DMS53 (cell line): ENCODE measurements around the gene EXD2.
"Not testable (repeated sequence)": the region's sequence is repeated elsewhere in the genome, so short reads cannot be mapped to it uniquely, and the experiment has no call there.

Source experiments
- DNase-seq: peaks from one replicate; lab custom pipeline; 2025; lab: John Stamatoyannopoulos, UW

Gene EXD2

DNA sequence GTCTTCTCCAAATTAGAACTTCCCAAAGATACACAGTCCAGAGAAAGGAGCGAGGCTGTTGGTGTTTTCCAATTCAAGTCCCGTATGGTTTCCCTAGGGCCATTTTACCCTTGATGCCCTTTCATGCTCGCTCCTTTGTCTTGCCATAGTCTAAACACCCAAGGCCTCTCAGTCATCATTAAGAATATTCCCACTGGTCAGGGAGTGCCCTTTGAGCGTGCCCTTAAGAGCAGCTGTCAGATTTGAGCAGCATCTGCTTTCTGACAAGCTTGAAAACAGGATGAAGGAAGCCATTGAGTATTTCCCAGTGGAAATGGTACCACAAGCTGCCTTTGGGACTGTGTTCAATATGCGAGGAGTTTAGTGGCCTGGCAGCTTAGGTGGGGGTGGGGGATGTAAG lies 58.3 kb downstream of the EXD2 start:
- DNase-seq = no peak

GRCh38 chr14:69252851-69253250 lies 61.6 kb downstream of the EXD2 start:
- no peak for DNase-seq

GRCh38 chr14:69259168-69259526 lies 67.8 kb downstream of the EXD2 start:
- DNase-seq = no peak

DNA sequence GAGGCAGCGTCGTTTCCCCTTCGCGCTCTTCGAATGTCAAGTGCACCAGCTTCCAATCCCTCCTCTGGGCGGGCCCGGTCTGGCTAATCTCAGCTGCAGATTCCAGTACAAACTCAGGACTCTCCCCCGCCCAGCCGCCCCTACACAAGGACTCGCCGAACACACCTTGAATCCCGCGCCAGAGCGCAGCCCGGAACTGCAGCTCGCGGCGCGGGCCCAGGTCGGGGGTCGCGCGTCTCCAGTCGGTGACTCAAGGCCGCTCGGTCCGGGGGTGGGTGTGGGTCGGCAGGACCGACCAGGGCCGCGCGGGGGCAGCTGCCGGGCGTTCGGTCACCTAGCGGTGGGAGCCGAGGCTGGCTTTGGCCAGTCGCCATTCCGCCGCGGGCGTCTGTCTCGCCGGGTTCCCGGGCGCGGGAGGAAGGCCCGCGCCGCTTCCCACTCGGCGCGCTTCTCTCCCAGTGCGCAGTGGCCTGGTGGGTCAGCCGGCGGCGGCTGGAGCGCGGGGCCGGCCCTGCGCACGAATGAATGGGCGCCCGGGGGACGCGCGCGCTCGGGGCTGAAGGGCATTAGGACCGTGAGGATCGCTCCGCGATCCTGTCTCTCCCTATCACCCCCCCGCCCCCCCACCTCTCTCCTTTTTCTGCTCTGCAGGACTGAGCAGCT lies 68.4 kb downstream of the EXD2 start, which contains the start of gene GALNT16:
Gene GALNT16, plus strand, starts transcription at position 632 of the 663 bp plus-strand sequence. CDS start 133 bp downstream, outside the sequence.
- DNase-seq = peak; percentile 51

- DNase-seq = peak; percentile 69
These were observed 69.0 kb downstream of the EXD2 start for GRCh38 chr14:69260190-69260860.

DNA sequence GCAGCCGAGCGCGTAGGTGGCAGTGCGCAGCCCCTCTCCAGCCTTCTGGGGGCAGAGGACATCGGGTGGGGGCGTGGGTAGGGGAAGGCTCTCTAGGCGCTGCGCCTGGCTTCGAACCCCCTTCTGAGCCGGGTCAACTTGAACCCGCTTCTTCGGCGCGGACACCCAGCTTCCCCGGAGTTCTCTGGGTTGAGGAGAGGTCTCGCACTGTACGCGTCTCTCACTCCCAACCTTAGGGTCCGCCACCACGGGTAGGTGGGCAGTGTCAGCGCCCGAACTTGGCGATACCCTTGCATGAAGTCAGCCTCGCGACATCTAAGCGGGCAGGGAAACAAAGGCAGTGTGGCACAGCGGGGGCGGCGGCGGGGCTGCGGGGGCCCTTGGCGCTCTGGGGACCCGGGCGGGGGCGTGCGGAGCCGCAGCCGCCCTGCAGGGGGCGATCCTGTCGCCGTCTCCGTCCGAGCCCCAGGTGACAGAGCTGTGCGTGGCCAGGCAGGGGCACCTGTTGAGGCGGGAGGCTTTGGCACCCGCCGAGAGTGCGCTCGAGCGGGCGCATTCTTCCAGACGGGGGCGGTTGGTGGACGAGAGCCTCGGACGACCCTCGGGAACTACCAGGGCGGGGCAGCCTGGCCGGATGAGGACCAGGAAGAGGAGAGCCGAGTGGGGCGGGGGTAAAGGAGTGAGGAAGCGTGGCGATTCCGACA lies 69.7 kb downstream of the EXD2 start:
- DNase-seq = peak; percentile 67

DNA sequence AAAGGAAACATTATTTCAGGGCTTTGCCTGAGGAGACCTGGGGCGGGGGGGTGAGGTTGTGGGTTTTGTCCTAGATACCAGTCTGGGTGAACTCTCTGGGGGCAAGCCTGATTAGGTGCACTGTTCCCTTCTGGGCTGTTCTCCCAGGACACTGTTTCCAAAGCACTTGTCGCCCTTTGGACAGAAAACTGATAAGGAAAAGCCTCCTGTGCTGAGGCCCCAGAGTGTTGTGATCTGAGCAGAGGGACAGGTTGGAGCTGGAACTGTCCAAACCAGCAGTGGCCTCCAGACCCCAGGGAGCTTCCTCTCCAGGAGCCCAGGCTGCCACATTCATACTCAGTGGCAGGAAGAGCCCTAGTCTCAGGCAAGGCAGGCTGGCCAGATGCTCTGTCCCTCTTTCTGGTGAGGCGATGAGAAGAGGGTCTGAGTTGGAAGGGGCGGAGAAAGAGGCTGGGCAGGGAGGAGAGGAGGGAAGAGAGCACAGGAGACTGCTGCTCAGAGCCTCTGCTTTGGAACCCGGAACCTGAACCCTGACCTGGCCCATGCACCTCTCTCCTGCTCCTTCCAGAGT lies 70.5 kb downstream of the EXD2 start:
- peak; percentile 33 for DNase-seq

DNA sequence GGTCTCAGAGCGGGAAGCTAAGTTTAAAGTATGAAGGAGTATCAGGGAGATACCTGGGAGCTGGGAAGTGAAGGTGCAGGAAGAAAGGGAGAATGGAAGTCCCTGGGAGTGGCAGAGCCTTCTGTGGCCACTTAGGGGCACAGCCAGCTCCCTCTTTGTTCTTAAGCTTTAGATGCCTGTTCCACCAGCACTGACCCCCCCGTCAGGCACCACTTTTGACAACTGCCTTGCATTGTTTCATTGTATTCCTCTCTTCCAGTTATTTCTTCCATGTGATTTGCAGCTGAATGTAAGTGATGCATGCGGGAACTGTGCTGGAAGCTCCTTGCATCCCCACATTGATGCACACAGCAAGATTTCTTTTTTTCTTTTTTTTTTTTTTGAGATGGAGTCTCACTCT lies 71.2 kb downstream of the EXD2 start:
- DNase-seq = no peak

- no peak for DNase-seq
These were observed 72.1 kb downstream of the EXD2 start for GRCh38 chr14:69263364-69263763.

DNA sequence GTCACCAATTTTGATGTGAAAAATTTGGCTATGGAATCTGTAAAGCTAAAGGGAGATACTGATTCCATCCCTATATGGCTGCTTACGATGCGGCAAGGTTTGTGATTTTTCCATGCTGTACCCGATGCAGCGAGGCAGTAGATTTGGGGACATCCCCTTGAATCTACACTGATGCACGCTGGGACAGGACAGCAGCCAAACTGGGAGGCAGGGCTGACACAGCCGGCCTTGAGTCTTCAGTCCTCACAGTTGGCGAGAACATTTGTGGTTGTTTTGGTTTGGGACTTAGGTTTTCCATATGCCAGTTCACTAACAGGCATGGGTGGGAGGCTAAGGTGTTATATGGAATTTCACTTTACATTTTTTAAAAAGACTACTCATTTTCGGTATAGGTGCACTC lies 72.5 kb downstream of the EXD2 start:
- no peak for DNase-seq

GRCh38 chr14:69266572-69267345 lies 75.5 kb downstream of the EXD2 start:
- no peak for DNase-seq

GRCh38 chr14:69267492-69267891 lies 76.2 kb downstream of the EXD2 start:
- no peak for DNase-seq

DNA sequence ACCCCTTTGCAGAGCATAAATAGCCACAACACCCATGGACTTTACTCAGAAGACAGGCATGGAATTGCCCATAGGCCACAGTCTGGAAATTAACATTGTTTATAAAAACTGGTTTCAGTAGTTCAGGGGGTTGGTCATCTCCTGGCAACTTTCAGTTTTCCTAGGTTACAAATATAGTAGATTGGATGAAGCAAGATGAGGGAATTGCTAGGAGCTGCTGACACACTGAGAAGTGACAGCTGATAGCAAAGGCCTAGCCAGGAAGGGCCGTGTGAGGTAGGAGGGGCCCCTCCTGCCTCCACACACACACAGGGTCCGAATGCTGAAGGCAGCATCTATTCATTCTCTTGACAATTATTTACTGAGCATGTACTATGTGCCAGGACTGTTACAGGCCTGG lies 76.9 kb downstream of the EXD2 start:
- DNase-seq = no peak

DNA sequence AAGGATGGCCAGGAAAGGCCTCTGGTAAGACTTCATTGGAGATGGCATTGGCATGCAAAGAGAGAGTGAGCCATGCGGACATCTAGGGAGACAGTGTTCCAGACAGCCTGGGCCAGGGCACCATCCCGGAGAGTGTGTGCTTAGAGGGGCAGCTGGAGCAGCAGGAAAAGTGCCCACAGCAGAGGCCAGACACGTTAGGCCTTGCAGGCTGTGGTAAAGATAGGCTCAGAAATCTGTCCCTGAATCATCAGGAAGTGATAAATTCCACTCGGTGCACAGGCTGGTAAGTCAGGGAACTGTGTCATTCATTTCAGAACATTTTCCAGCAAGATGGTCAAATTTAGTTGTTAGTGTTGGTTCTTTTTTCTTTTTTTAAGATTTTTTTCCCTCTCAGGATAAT lies 77.5 kb downstream of the EXD2 start:
- no peak for DNase-seq

DNA sequence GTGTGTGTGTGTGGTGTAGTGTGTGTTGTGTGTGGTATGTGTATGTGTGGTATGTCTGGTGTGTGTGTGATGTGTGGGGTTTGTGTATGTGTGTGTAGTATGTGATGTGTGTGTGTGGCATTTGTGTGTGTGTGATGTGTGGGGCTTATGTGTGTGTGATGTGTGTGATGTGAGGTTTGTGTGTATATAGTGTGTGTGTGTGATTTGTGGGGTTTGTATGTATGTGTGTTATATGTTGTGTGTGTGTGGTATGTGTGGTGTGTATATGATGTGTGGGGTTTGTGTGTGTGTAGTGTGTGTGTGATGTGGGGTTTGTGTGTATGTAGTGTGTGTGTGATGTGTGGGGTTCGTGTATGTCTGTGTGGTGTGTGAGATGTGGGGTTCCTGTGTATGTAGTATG lies 78.1 kb downstream of the EXD2 start:
- no peak for DNase-seq

GRCh38 chr14:69270097-69270496 lies 78.8 kb downstream of the EXD2 start:
- no peak for DNase-seq

- DNase-seq = no peak
These were observed 79.8 kb downstream of the EXD2 start for GRCh38 chr14:69270795-69271708.

DNA sequence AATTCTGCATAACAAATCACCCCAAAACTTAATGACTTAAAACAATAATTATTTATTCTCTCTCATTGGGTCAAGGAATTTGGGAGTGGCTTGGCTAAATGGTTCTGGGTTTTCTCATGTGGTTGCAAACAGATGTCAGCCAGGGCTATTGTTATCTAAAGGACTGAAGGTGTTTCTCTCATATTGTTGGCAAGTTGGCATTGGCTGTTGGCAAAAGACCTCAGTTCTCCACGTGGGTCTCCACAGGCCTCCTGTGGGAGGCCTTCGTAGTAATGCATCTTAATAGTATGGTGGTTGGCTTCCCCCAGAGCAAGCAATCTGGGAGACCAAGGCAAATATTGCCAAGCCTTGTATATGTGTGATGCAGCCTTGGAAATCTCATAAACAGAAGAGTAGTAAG lies 83.0 kb downstream of the EXD2 start:
- no peak for DNase-seq

DNA sequence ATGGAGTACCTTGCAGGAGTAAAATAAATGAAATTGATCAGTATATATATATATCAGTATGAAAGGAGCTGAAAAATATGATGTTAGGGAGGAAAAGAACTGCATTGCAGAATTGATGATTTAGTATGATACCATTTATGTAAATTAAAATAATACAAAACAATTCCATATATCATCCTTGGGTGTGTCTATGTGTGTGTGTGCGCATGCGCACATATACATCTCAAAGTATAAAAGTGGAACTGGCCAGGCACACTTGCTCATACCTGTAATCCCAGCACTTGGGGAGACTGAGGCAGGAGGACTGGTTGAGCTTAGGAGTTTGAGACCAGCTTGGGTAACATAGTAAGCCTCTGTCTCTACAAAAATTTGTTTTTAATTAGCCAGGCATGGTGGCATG lies 84.0 kb downstream of the EXD2 start:
- no peak for DNase-seq

GRCh38 chr14:69277356-69277755 lies 86.1 kb downstream of the EXD2 start:
- not testable (repeated sequence) for DNase-seq

DNA sequence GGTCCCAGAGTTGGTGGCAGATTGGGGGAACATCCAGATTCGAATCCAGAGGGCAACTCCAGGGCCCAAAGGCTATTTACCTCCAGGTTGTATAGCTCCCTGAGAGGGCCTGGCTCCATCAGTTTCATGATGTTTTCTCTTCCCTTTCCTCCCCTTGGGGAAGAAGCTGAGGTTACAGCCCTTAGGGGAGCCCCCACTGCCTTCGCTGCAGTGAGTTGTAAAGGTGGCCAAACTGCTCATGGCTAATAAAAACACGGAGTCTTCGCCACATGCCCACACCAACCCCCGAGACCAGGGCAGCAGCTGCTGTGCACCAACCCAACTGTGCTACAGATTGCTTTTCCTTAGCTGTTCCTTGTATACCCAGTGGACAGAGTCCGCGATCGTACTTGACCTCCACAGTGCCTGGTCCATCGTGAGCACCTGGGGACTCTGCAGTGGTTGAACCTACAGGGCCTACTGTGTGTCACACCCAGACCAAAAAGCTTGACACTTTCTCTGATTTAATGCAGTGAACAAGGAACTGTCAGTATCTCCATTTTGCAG lies 89.5 kb downstream of the EXD2 start:
- no peak for DNase-seq
